Stimulated activated CD8-positive, alpha-beta memory T cell treated with anti-CD3 and anti-CD28 coated beads, Interleukin-12 subunit alpha, Interleukin-12 subunit beta, amount 100 ng/mL, for 4 hours (primary cell): ENCODE results near the gene SSR4.
"Not testable (repeated sequence)": the region's sequence is repeated elsewhere in the genome, so short reads cannot be mapped to it uniquely, and the experiment has no call there.

Source experiments
- DNase-seq: peaks from one replicate; pipeline ENCODE4 v3.0.0-alpha.2; 2020; ENCODE audit warnings: low read depth

The SSR4 gene

DNA sequence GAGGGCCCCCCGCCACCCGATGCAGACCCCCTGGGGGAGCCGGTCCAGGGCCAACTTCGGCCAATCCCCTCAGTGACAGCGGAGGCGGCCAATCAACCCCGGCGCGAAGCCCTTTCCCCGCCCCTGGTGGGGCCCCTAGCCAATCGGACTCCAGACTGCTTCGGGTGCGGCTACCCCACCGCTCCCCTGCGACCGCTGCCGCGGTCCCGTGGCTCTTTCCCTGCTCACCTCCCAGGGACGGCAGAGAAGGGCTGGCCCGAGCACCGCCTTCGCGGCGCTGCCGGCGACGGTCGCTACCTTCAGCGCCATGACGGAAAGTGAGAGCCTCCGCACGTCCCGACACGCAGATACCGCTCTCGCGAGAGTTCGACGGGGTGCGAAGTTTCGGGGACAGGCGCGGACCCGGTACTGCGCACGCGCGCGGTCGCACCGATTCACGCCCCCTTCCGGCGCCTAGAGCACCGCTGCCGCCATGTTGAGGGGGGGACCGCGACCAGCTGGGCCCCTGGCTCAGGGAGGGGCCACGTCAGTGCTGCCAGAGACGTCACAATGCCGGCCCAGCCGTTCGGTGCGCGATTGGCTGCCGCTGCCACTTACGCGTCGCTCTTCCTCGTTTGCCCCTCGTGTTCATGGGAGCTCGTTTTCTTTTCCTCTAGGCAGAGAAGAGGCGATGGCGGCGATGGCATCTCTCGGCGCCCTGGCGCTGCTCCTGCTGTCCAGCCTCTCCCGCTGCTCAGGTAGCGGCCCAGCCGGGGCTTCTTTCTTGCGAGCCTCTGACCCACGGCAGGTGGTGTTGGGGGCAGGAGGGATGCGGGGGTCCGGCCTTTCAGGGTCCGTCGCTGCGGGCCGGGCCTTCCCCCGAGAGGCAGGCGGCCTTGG lies at the start of gene SSR4, which contains the start of gene IDH3G:
SSR4 (plus strand) TSS at position 651 of the 879 bp plus-strand sequence; CDS start at position 671, 20 bp downstream.
IDH3G (minus strand) TSS at position 358 of the 879 bp plus-strand sequence; CDS start at position 309, 49 bp downstream.
- peak; percentile 85 for DNase-seq

- not testable (repeated sequence) for DNase-seq
Observed at GRCh38 chrX:153745067-153745433, 49.4 kb upstream of the SSR4 start.

DNA sequence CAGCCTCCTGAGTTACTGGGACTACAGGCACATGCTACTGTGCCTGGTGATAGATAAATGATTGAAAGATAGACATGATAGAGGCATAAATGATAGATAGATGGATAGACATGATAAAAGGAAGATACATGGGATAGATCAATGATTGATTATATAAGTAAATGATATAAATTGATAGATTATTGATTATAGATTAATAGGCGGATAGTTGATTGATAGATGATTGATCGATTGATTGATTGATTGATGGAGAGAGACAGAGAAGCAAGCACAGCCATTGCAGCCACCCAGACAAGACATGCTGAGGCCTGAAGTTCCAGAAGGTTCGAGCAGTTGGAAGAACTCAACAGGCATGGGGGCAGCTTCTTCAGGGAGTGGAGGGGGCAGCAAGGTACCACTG lies 48.1 kb upstream of the SSR4 start:
- DNase-seq = no peak

GRCh38 chrX:153746991-153747390 lies 47.5 kb upstream of the SSR4 start:
- not testable (repeated sequence) for DNase-seq

DNA sequence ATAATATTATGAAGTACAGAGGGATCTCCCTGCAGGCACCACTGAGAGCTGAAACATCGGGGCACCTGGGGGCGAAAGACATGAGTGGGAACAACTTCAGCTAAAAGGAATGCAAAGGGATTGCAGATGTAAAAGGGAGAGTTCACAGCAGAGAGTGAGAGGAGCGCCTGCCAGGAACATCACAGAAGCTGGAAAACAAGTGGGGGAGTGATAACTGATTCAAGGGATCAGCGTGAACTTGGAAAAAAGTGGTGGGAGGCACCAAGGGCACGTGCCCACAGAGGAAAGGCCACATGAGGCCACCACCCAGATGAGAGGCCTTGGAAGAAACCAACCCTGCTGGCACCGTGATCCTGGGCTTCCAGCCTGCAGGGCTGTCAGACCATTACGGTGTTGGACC lies 45.5 kb upstream of the SSR4 start:
- DNase-seq = not testable (repeated sequence)

DNA sequence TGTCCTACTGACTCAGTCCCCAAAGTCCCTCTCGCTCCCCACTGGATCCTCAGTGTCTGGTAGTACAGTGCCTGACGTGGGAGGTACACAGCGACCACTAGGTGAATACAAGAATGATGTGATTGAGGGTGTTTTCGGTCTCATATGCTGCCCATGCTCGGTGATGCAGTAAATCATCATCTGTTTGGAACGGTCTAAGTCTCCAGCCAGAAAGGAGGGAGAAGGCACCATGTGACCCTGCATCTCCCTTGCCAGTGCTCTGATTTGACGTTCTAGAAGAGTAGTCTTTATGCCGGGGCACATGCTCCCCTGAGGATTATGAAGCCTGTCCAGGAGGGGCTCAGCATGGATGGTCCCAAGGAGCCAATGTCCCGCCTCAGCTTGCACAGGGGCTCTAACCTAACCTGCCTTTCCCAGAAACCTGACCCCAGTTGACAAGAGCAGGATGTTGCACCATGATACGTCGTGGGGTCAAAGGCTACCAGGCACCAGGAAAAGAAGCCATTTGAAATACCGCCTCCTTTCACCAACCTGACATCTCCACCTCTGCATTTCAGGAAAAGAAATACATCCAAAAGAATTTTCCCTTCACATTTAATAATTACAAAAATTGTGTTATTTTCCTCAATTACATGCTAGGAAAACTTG lies 44.2 kb upstream of the SSR4 start:
- no peak for DNase-seq

DNA sequence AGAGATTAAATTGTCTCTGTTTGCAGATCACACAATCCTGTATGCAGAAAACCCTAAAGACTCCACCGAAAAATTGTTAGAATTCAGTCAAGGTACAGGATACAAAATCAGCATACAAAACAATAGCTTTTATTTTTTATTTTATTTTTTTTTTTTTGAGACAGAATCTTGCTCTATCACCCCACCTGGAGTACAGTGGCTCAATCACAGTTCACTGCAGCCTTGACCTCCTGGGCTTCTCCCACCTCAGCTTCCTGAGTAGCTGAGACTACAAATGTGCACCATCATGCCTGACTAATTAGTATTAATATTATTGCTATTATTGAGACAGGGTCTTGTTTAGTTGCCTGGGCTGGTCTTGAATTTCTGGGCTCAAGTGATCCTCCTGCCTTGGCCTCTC lies 39.3 kb upstream of the SSR4 start:
- DNase-seq = no peak

- no peak for DNase-seq
Observed at GRCh38 chrX:153761863-153762262, 32.6 kb upstream of the SSR4 start.

DNA sequence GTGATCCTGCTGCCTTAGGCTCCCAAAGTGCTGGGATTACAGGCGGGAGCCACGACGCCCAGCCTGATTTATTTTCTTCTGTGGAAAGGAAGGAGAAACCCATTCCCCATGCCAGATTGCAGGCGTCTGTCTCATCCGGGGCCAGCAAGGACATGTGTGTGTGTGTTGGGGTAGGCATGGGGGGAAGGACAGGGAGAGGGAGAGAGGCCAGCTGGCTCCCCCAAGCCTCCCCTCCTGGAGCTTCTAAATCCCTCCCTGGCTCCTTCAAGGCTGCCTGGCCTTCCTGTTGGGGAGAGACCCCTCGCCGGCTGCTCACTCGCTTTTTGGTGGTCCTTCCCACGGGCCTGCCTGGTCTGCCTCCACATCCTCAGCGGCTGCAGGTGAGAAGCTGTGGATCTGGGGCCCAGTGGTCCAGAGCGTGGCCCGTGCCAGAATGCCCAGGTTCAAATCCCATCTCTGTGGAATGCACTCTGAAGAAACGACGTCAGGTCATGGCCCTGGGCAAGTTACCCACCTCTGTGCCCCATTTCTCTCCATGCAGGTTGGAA lies 31.8 kb upstream of the SSR4 start:
- DNase-seq = no peak

- no peak for DNase-seq
Observed at GRCh38 chrX:153763298-153763932, 31.1 kb upstream of the SSR4 start.

GRCh38 chrX:153763989-153764755 lies 30.3 kb upstream of the SSR4 start, which contains the start of gene PLXNB3:
Gene PLXNB3 (plus strand): TSS chrX:153764249. CDS start chrX:153765536, 1,287 bp downstream.
- peak; percentile 53 for DNase-seq

- DNase-seq = no peak
Observed at GRCh38 chrX:153764786-153765137, 29.7 kb upstream of the SSR4 start.

GRCh38 chrX:153765138-153766079 lies 29.1 kb upstream of the SSR4 start:
- DNase-seq = no peak

- DNase-seq = peak; percentile 18
Observed at GRCh38 chrX:153766098-153766817, 28.2 kb upstream of the SSR4 start.

- DNase-seq = no peak
Observed at GRCh38 chrX:153766871-153767673, 27.4 kb upstream of the SSR4 start.

DNA sequence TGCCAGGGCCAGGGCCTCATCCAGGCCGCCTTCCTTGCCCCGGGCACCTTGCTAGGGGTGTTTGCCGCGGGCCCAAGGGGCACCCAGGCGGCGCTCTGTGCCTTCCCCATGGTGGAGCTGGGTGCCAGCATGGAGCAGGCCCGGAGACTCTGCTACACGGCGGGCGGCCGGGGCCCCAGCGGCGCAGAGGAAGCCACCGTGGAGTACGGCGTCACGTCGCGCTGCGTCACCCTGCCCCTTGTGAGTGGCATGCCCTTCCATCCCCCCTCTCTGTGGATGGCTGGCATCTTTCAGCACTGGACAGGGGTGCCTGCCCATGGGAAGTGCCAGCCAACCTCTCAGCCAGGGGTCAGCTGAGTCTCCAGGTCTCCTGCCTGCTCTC lies 26.8 kb upstream of the SSR4 start:
- no peak for DNase-seq

DNA sequence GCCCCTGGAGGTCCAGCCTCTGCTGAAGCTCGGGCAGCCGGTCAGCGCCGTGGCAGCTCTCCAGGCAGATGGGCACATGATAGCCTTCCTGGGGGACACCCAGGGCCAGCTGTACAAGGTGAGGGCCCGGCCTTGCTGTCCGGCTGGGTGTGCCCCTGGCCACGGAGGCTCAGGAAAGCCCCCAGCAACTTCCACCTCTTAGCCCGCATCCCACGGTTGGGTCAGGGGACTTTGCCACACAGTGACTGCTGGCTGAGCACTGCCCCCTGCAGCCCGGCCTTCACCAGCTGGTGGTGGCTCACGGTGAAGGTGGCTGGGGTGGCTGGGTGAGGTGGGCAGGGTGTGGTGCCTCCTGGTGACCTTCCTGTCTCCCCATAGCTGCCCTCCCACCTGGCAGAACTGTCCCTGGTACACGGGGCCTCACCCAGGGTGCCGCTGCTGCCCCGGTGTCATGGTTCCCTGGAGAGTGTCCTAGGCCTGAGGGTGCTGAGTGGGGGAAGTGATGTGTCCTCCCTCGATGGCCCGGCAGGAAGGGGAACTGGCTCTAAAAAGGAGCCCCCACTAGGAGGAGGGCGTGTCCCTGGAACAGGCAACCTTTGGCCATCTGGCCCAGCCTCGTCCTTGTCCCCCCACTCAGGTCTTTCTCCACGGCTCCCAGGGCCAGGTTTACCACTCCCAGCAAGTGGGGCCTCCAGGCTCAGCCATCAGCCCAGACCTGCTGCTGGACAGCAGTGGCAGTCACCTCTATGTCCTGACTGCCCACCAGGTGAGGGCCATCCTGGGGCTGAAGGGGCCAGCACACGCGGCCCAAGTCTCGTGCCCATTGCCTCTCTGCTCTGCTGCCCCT lies 25.9 kb upstream of the SSR4 start:
- DNase-seq = no peak
